GM18526 (cell line): ENCODE measurements around the gene TBC1D16.

ENCODE experiments used
- POLR2A ChIP-seq: IDR thresholded peaks from 3 replicates; pipeline ENCODE4 v1.6.1; 2011; ENCODE audit not compliant: insufficient read length; ENCODE audit errors: extremely low read depth

TBC1D16 gene

GRCh38 chr17:79933863-79934652, 101.6 kb downstream of the TBC1D16 start:
- no peak for TF ChIP-seq POLR2A

GRCh38 chr17:79932451-79933306, 103.0 kb downstream of the TBC1D16 start:
- no peak for TF ChIP-seq POLR2A

GRCh38 chr17:79931817-79932309, 103.8 kb downstream of the TBC1D16 start:
- TF ChIP-seq POLR2A = no peak

- TF ChIP-seq POLR2A = no peak
Observed at GRCh38 chr17:79930877-79931816, 104.5 kb downstream of the TBC1D16 start.

GRCh38 chr17:79930062-79930876, 105.4 kb downstream of the TBC1D16 start:
- no peak for TF ChIP-seq POLR2A

GRCh38 chr17:79929257-79930061, 106.2 kb downstream of the TBC1D16 start:
- TF ChIP-seq POLR2A = no peak

- TF ChIP-seq POLR2A = no peak
Observed at GRCh38 chr17:79928502-79929256, 107.0 kb downstream of the TBC1D16 start.

GRCh38 chr17:79927688-79928501, 107.8 kb downstream of the TBC1D16 start:
- no peak for TF ChIP-seq POLR2A

- TF ChIP-seq POLR2A = no peak
Observed at GRCh38 chr17:79927136-79927661, 108.5 kb downstream of the TBC1D16 start.

GRCh38 chr17:79926605-79927135, 109.0 kb downstream of the TBC1D16 start:
- no peak for TF ChIP-seq POLR2A

- no peak for TF ChIP-seq POLR2A
Observed at GRCh38 chr17:79926142-79926604, 109.5 kb downstream of the TBC1D16 start.
